ENCODE data around the gene SYT15.
"Not testable (repeated sequence)": the region's sequence is repeated elsewhere in the genome, so short reads cannot be mapped to it uniquely, and the experiment has no call there.

SYT15 gene

GRCh38 chr10:46578474-46579178 is at the start of gene SYT15:
Gene SYT15 (plus strand): TSS chr10:46579128. CDS start chr10:46579169, 41 bp downstream.
- H3K27me3 Mint-ChIP-seq, DNase-seq, H3K36me3 Mint-ChIP-seq, H3K4me3 Mint-ChIP-seq, H3K9me3 Mint-ChIP-seq, H3K27ac Mint-ChIP-seq, H3K4me1 Mint-ChIP-seq, CTCF ChIA-PET: not testable (repeated sequence)

GRCh38 chr10:46529742-46530141 is 49.2 kb upstream of the SYT15 start:
- H3K4me1 Mint-ChIP-seq, H3K27me3 Mint-ChIP-seq, CTCF ChIA-PET, H3K4me3 Mint-ChIP-seq, H3K9me3 Mint-ChIP-seq, H3K27ac Mint-ChIP-seq, H3K36me3 Mint-ChIP-seq: not testable (repeated sequence)
- peak; percentile 13 for DNase-seq

GRCh38 chr10:46530249-46531186 is 48.4 kb upstream of the SYT15 start:
- no peaks in the 10 kb centered on the region for H3K9me3 Mint-ChIP-seq
- no peak overlapping the region for H3K27ac Mint-ChIP-seq
- peak; percentile 14 for DNase-seq
- H3K4me1 Mint-ChIP-seq: no peaks in the 10 kb centered on the region
- CTCF ChIA-PET: no interaction called here
- H3K36me3 Mint-ChIP-seq: no peaks in the 10 kb centered on the region
- H3K4me3 Mint-ChIP-seq: no peak overlapping the region
- no peaks in the 10 kb centered on the region for H3K27me3 Mint-ChIP-seq

DNA sequence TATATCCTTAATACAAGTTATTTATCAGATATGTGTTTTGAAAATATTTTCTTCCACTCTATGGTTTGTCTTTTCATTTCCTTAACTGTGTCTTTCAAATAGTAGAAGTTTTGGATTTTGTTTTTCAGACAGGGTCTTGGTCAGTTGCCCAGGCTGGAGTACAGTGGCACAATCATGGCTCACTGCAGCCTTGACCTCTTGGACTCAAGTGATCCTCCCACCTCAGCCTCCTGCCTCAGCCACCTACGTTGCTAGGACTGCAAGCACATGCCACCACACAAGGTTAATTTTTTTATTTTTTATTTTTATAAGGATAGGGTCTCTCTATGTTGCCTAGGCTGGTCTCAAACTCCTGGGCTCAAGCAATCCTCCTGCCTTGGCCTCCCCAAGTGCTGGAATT is 46.7 kb upstream of the SYT15 start:
- H3K27ac Mint-ChIP-seq, CTCF ChIA-PET, H3K4me3 Mint-ChIP-seq: not testable (repeated sequence)

GRCh38 chr10:46534828-46535524 is 44.0 kb upstream of the SYT15 start:
- Mint-ChIP-seq H3K27ac (no peak overlapping the region), H3K36me3 (no peaks in the 10 kb centered on the region), H3K4me3 (no peak overlapping the region), H3K4me1 (no peaks in the 10 kb centered on the region), H3K27me3 (peaks cover 19% of the 10 kb centered on the region), H3K9me3 (no peaks in the 10 kb centered on the region)
- CTCF ChIA-PET: interaction anchor here (1.2 kb wide), 1 partner anchor 10 kb away, joined by 3 read pairs; no protein-coding TSS in a partner anchor
- DNase-seq: no peak

More for the DNA sequence above, 46.7 kb upstream of the SYT15 start:
- not testable (repeated sequence) for H3K9me3 Mint-ChIP-seq, DNase-seq, H3K27me3 Mint-ChIP-seq, H3K4me1 Mint-ChIP-seq, H3K36me3 Mint-ChIP-seq

DNA sequence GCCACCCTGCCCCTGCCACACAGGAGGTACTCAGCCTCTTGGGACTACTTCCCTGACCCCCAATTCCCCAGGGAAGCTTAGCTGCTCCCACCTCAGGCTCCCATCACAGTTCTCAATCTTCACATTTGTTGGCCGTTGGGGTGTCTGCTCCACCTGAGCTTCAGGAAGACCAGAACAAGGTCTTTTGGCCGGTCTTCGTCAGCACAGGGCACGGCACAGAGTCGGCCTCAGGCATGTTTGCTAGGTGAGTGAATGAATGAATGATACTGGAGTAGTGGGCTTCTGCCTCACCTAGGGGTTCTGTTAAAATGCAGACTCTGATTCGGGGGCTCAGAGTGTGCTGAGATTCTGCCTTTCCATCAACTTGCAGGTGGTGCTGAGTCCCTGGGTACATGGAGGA is 42.8 kb upstream of the SYT15 start:
- no peak overlapping the region for H3K4me3 Mint-ChIP-seq
- CTCF ChIA-PET: no interaction called here
- no peaks in the 10 kb centered on the region for H3K4me1 Mint-ChIP-seq
- no peak overlapping the region for H3K27ac Mint-ChIP-seq
- H3K27me3 Mint-ChIP-seq: peaks cover 31% of the 10 kb centered on the region
- H3K36me3 Mint-ChIP-seq: no peaks in the 10 kb centered on the region
- H3K9me3 Mint-ChIP-seq: no peaks in the 10 kb centered on the region
- DNase-seq: no peak

- H3K4me3 Mint-ChIP-seq: no peak overlapping the region
- H3K4me1 Mint-ChIP-seq: no peaks in the 10 kb centered on the region
- peaks cover 36% of the 10 kb centered on the region for H3K27me3 Mint-ChIP-seq
- no peak for DNase-seq
- H3K36me3 Mint-ChIP-seq: no peaks in the 10 kb centered on the region
- H3K27ac Mint-ChIP-seq: no peak overlapping the region
- CTCF ChIA-PET: no interaction called here
- H3K9me3 Mint-ChIP-seq: no peaks in the 10 kb centered on the region
Measured at GRCh38 chr10:46536781-46537180, 42.1 kb upstream of the SYT15 start.

GRCh38 chr10:46537309-46537708 is 41.6 kb upstream of the SYT15 start:
- peaks cover 41% of the 10 kb centered on the region for H3K27me3 Mint-ChIP-seq
- no peak overlapping the region for H3K27ac Mint-ChIP-seq
- H3K4me1 Mint-ChIP-seq: no peaks in the 10 kb centered on the region
- CTCF ChIA-PET: no interaction called here
- no peaks in the 10 kb centered on the region for H3K36me3 Mint-ChIP-seq
- no peaks in the 10 kb centered on the region for H3K9me3 Mint-ChIP-seq
- no peak overlapping the region for H3K4me3 Mint-ChIP-seq
- DNase-seq: no peak

DNA sequence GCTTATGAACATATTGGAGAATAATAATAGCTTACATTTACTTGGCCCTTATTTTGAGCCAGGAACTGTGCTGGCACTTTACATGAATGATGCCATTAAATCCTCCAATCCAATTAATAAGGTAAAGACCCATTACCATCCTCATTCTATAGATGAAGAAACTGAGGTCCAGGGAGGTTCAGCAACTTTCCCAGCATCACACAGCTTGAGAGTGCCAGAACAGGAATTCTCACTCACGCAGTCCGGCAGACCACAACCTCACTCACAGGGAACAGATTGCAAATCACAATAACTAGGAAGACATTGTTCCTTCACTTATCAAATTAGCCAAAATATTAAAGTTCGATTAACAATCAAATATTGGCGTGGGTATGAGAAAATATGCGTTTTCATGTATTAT is 40.8 kb upstream of the SYT15 start:
- Mint-ChIP-seq H3K36me3 (no peaks in the 10 kb centered on the region), H3K27ac (no peak overlapping the region), H3K4me1 (no peaks in the 10 kb centered on the region), H3K4me3 (no peak overlapping the region), H3K9me3 (no peaks in the 10 kb centered on the region), H3K27me3 (peaks cover 50% of the 10 kb centered on the region)
- DNase-seq: peak; percentile 13
- CTCF ChIA-PET: no interaction called here

DNA sequence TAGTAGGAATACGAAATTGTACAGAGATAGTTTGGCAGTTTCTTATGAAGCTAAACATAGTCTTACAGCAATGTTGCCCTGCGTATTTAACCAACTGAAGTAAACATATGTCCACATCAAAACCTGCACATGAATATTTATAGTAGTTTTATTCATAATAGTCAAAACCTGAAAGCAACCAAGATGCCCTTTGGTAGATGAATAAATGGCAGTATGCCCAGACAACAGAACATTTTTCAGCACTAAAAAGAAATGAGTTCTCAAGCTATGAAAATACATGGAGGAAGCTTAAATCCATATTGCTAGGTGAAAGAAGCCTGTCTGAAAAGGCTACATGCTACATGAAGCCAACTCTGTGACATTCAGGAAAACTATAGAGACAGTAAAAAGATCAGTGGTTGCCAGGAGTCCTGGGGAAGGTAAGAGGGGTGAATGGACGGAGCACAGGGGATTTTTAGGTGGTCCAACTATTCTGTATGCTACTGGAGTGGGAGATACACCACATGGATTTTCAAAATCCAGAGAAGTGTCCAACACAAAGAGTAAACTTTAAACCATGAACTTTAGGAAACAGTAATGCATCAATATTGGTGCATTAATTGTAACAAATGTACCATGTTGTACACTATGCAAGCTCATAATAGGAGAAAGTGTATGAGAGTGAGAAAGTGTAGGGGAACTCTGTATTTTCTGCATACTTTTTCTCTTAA is 40.1 kb upstream of the SYT15 start:
- DNase-seq: no peak
- H3K27me3 Mint-ChIP-seq: peaks cover 55% of the 10 kb centered on the region
- H3K36me3 Mint-ChIP-seq: no peaks in the 10 kb centered on the region
- H3K27ac Mint-ChIP-seq: no peak overlapping the region
- no peaks in the 10 kb centered on the region for H3K4me1 Mint-ChIP-seq
- H3K9me3 Mint-ChIP-seq: no peaks in the 10 kb centered on the region
- H3K4me3 Mint-ChIP-seq: no peak overlapping the region
- CTCF ChIA-PET: no interaction called here

- H3K9me3 Mint-ChIP-seq: no peaks in the 10 kb centered on the region
- H3K27me3 Mint-ChIP-seq: peaks cover 64% of the 10 kb centered on the region
- CTCF ChIA-PET: no interaction called here
- no peak overlapping the region for H3K4me3 Mint-ChIP-seq
- no peaks in the 10 kb centered on the region for H3K4me1 Mint-ChIP-seq
- DNase-seq: peak; percentile 17
- H3K36me3 Mint-ChIP-seq: no peaks in the 10 kb centered on the region
- no peak overlapping the region for H3K27ac Mint-ChIP-seq
Measured at GRCh38 chr10:46539596-46540411, 39.1 kb upstream of the SYT15 start.

DNA sequence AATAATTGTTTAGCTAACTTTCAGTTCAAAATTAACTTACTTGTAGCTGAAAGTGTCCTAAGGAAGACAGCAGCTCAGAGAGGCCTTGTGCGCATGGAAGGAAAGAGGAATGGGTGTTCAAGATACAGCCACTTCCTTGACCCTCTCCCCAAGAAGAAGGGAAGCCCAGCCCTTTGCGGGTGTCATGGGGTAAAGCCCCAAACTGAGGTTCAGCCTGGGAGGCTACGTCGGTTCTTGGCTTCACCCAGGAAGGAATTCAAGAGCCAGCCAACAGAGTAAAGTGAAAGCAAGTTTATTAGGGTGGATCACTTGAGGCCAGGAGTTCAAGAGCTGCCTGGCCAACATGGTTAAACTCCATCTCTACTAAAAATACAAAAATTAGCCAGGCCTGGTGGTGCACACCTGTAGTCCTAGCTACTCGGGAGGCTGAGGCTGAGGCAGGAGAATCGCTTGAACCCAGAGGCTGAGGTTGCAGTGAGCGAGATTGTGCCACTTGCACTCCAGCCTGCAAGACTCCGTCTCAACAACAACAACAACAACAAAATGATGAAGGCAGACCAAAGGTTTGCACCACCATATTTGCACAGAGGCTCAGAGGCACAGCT is 38.4 kb upstream of the SYT15 start:
- Mint-ChIP-seq H3K27me3 (peaks cover 70% of the 10 kb centered on the region), H3K9me3 (no peaks in the 10 kb centered on the region), H3K27ac (no peak overlapping the region), H3K4me1 (no peaks in the 10 kb centered on the region), H3K36me3 (no peaks in the 10 kb centered on the region), H3K4me3 (no peak overlapping the region)
- CTCF ChIA-PET: no interaction called here
- DNase-seq: peak; percentile 17

GRCh38 chr10:46541017-46541661 is 37.8 kb upstream of the SYT15 start:
- no peak overlapping the region for H3K27ac Mint-ChIP-seq
- no peak overlapping the region for H3K4me3 Mint-ChIP-seq
- peaks cover 70% of the 10 kb centered on the region for H3K27me3 Mint-ChIP-seq
- no peaks in the 10 kb centered on the region for H3K36me3 Mint-ChIP-seq
- CTCF ChIA-PET: no interaction called here
- H3K4me1 Mint-ChIP-seq: no peaks in the 10 kb centered on the region
- peak; percentile 29 for DNase-seq
- H3K9me3 Mint-ChIP-seq: no peaks in the 10 kb centered on the region
